Cerebellar nuclear complex (tissue), 1 donor: ENCODE measurements around the gene CDKAL1.

Source experiments
- DNase-seq, 2 experiments: peaks; one replicate each; lab custom pipeline; 2025; lab: John Stamatoyannopoulos, UW

CDKAL1 gene

GRCh38 chr6:20678831-20679352 is 144.6 kb downstream of the CDKAL1 start:
- no peak for DNase-seq

GRCh38 chr6:20680697-20681165 is 146.5 kb downstream of the CDKAL1 start:
- DNase-seq, result no peak

GRCh38 chr6:20681243-20681684 is 147.0 kb downstream of the CDKAL1 start:
- no peak for DNase-seq

- DNase-seq, result no peak
Measured at GRCh38 chr6:20684474-20684873, 150.2 kb downstream of the CDKAL1 start.

- no peak for DNase-seq
Measured at GRCh38 chr6:20686142-20686541, 151.9 kb downstream of the CDKAL1 start.

- DNase-seq, result no peak
Measured at GRCh38 chr6:20687494-20687893, 153.2 kb downstream of the CDKAL1 start.

- DNase-seq, result no peak
Measured at GRCh38 chr6:20688710-20689500, 154.6 kb downstream of the CDKAL1 start.

- DNase-seq, result no peak
Measured at GRCh38 chr6:20691185-20691584, 156.9 kb downstream of the CDKAL1 start.

- no peak for DNase-seq
Measured at GRCh38 chr6:20692023-20692422, 157.8 kb downstream of the CDKAL1 start.

- no peak for DNase-seq
Measured at GRCh38 chr6:20693466-20694063, 159.3 kb downstream of the CDKAL1 start.

GRCh38 chr6:20696676-20697075 is 162.4 kb downstream of the CDKAL1 start:
- no peak for DNase-seq

GRCh38 chr6:20698675-20699074 is 164.4 kb downstream of the CDKAL1 start:
- no peak for DNase-seq

GRCh38 chr6:20699402-20699801 is 165.1 kb downstream of the CDKAL1 start:
- DNase-seq, result peak; percentile 82 to 88

- no peak for DNase-seq
Measured at GRCh38 chr6:20700375-20700774, 166.1 kb downstream of the CDKAL1 start.

GRCh38 chr6:20702366-20702765 is 168.1 kb downstream of the CDKAL1 start:
- DNase-seq, result no peak

GRCh38 chr6:20703049-20703448 is 168.8 kb downstream of the CDKAL1 start:
- no peak for DNase-seq

GRCh38 chr6:20704325-20705025 is 170.2 kb downstream of the CDKAL1 start:
- no peak for DNase-seq

GRCh38 chr6:20705741-20706140 is 171.5 kb downstream of the CDKAL1 start:
- no peak for DNase-seq

GRCh38 chr6:20706238-20706938 is 172.1 kb downstream of the CDKAL1 start:
- DNase-seq, result no peak

- no peak for DNase-seq
Measured at GRCh38 chr6:20706939-20707485, 172.8 kb downstream of the CDKAL1 start.

- no peak for DNase-seq
Measured at GRCh38 chr6:20707870-20708269, 173.6 kb downstream of the CDKAL1 start.
